Prostate gland (tissue), 2 donors: ENCODE measurements around the gene HIP1R. TPM values are rescaled to one million over a fixed set of nuclear protein-coding genes. Genes with fewer than 3 reads are reported as not detected.

ENCODE experiments used
- DNase-seq: peaks from one replicate; pipeline ENCODE4 v3.0.0-alpha.2; 2019; ENCODE audit warnings: low spot score
- H3K27ac ChIP-seq, 2 donors: fragments of 200-600 bp; sonication (generic); 2 replicates each; pipeline ENCODE4 v1.5.1; 2017 to 2019
- H3K27me3 ChIP-seq: fragments of 200-600 bp; sonication (generic); replicated peaks from 2 replicates; pipeline ENCODE4 v1.5.1; 2019; ENCODE audit not compliant: insufficient read depth
- H3K36me3 ChIP-seq, 2 donors: fragments of 200-600 bp; sonication (generic); 1 replicate in 1 of 2; 2 replicates in 1 of 2; pipeline versions ENCODE4 v1.5.1 to v1.8.1; 2017 to 2019
- H3K4me1 ChIP-seq: fragments of 200-600 bp; sonication (generic); replicated peaks from 2 replicates; pipeline ENCODE4 v1.5.1; 2019
- H3K4me3 ChIP-seq, 2 donors: fragments of 200-600 bp; sonication (generic); 2 replicates each; pipeline ENCODE4 v1.5.1; 2017 to 2019
- H3K9me3 ChIP-seq: fragments of 200-600 bp; sonication (generic); 2 replicates; pipeline ENCODE4 v1.5.1; 2017
- CTCF ChIP-seq, 4 experiments: fragments of 200-600 bp in 2 of 4; fragments of 450-650 bp in 2 of 4; sonication (generic) in 2 of 4; IDR thresholded peaks; 1 replicate in 3 of 4; 2 replicates in 1 of 4; pipeline ENCODE4 v1.5.1; 2016 to 2019; ENCODE audit warnings: antibody characterized with exemption in 4 of 4, mild to moderate bottlenecking in 2 of 4, moderate library complexity in 2 of 4
- POLR2A ChIP-seq: fragments of 450-650 bp; IDR thresholded peaks from one replicate; pipeline ENCODE4 v1.6.1; 2016; ENCODE audit warnings: antibody characterized with exemption, mild to moderate bottlenecking
- POLR2AphosphoS5 ChIP-seq: sonication (generic); formaldehyde crosslinking; IDR thresholded peaks from one replicate; pipeline ENCODE4 v1.6.1; 2017; ENCODE audit warnings: antibody characterized with exemption
- WGBS: methylation state at CpG from one replicate; pipeline ENCODE4 v1.1.5; 2018; 5-methylcytosine and 5-hydroxymethylcytosine counted together
- intact Hi-C: fragments of 100-400 bp; cut with DNase I; formaldehyde crosslinking; loops from one replicate; pipeline ENCODE4 v1.14.2; 2022
- total RNA-seq, 2 donors: library from RNA; depleted of rRNA; stranded (reverse); fragments of >200 nt; gene quantifications; one replicate each; pipeline ENCODE4 v1.1.0, GENCODE V29; 2016

The HIP1R gene
- total RNA-seq, 2 donors from 2014 or later, result 45.1 to 79.3 TPM

- Histone ChIP-seq H3K27ac (no peak overlapping the region), H3K4me3 (no peak overlapping the region), H3K27me3 (no peaks in the 10 kb centered on the region), H3K36me3 (peaks cover 0 to 10% of the 10 kb centered on the region in 2 donors), H3K9me3 (no peaks in the 10 kb centered on the region), H3K4me1 (peaks cover 8% of the 10 kb centered on the region)
- no peak for DNase-seq
- intact Hi-C loops, result no loop called here
- no peak for TF ChIP-seq CTCF (IDR thresholded peaks at IDR 0.05)
- TF ChIP-seq POLR2A, result no peak
- TF ChIP-seq POLR2AphosphoS5, result no peak
- WGBS, result 85% methylated on average over 22 of the region's 22 CpGs
Observed at GRCh38 chr12:122858591-122859302, 23.5 kb downstream of the HIP1R start.

DNA sequence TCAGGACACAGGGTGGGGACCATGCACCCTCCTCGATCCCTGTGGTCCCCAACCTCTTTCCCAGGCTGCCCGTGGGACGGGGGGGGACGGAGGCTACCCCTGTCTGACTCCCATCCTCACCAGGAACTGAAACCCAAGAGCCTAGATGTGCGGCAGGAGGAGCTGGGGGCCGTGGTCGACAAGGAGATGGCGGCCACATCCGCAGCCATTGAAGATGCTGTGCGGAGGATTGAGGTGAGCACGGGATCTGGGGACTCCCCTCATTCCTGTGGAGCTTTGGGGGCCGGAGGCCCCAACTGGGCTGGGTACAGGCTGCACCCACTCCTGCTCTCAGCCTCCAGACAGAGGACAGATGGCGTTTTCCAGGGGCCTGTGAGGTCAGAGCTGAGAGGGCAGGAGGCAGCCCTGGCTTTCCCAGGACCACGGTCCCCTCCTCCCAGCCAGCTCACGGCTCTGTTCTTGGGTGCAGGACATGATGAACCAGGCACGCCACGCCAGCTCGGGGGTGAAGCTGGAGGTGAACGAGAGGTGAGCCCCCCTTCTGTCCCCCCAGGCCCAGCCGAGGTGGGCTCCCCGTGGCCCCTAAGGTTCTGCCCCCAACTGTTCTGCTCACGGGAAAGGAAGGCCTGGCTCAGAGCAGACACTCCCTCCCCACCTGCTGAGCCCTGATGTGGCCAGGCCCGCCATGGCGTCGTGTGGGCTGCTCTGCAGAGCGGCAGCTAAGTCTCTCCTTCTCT lies 24.2 kb downstream of the HIP1R start:
- Histone ChIP-seq H3K4me1 (peaks cover 8% of the 10 kb centered on the region), H3K27ac (no peak overlapping the region), H3K4me3 (no peak overlapping the region), H3K36me3 (peaks cover 0 to 10% of the 10 kb centered on the region in 2 donors), H3K9me3 (no peaks in the 10 kb centered on the region), H3K27me3 (no peaks in the 10 kb centered on the region)
- no peak for DNase-seq
- intact Hi-C loops, result loop anchor here (1.0 to 10.0 kb wide), 2 partner anchors 93 to 375 kb away; partner anchors contain the start of genes MPHOSPH9 and MTRFR
- TF ChIP-seq POLR2AphosphoS5, result no peak
- TF ChIP-seq POLR2A, result no peak
- no peak for TF ChIP-seq CTCF (IDR thresholded peaks at IDR 0.05)
- WGBS, result 83% methylated on average over 24 of the region's 26 CpGs

DNA sequence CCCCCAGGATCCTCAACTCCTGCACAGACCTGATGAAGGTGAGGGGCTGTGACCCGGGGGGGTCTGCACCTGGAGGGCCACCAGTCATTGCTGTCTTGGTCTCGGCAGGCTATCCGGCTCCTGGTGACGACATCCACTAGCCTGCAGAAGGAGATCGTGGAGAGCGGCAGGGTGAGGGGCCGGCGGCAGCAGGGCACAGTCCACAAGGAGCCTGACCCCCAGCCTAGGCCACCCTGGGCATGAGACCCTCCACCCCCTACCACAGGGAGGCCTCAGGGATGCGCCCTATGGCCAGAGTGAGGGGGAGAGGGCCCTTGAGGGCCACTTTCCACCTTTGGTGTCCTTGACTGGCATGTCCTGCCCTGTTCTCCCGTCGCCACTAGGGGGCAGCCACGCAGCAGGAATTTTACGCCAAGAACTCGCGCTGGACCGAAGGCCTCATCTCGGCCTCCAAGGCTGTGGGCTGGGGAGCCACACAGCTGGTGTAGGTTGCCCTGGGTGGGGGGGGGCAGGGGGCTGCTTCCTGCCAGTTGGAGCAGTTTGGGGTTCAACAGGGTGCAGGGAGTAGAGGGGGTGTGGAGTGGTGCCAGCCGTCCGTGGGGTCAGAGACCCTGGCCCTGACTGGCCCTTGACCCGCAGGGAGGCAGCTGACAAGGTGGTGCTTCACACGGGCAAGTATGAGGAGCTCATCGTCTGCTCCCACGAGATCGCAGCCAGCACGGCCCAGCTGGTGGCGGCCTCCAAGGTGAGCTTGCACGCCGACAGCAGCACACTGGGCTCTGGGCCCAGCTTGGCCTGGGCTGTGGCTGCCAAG lies 25.0 kb downstream of the HIP1R start:
- intact Hi-C loops, result loop anchor here (1.0 to 10.0 kb wide), 2 partner anchors 92 to 375 kb away; partner anchors contain the start of genes MPHOSPH9 and MTRFR
- peak; percentile 79 for DNase-seq
- TF ChIP-seq POLR2AphosphoS5 (peak; percentile 61), CTCF (IDR thresholded peaks at IDR 0.05) (peak; percentile 95 to 99 (median 96)), POLR2A (no peak)
- no peaks in the 10 kb centered on the region for H3K27me3 ChIP-seq
- WGBS, result 26% methylated on average over 28 of the region's 28 CpGs
- H3K36me3 ChIP-seq, result peaks cover 0 to 10% of the 10 kb centered on the region in 2 donors
- H3K4me1 ChIP-seq, result peaks cover 8% of the 10 kb centered on the region
- H3K4me3 ChIP-seq, result no peak overlapping the region
- H3K9me3 ChIP-seq, result no peaks in the 10 kb centered on the region
- peak overlapping the region; percentile 28 to 47 for H3K27ac ChIP-seq

GRCh38 chr12:122860854-122861586 lies 25.8 kb downstream of the HIP1R start:
- Histone ChIP-seq H3K27ac (peak overlapping the region; percentile 62 to 65), H3K4me3 (no peak overlapping the region), H3K9me3 (no peaks in the 10 kb centered on the region), H3K36me3 (peaks cover 0 to 9% of the 10 kb centered on the region in 2 donors), H3K27me3 (no peaks in the 10 kb centered on the region), H3K4me1 (peaks cover 8% of the 10 kb centered on the region)
- WGBS, result 72% methylated on average over 20 of the region's 23 CpGs
- intact Hi-C loops, result loop anchor here (1.0 to 10.0 kb wide), 2 partner anchors 91 to 374 kb away; partner anchors contain the start of genes MPHOSPH9 and MTRFR
- no peak for TF ChIP-seq CTCF (IDR thresholded peaks at IDR 0.05)
- no peak for TF ChIP-seq POLR2A
- TF ChIP-seq POLR2AphosphoS5, result no peak
- no peak for DNase-seq
